Measurements from ENCODE around the gene CACNA1D.

The CACNA1D gene

DNA sequence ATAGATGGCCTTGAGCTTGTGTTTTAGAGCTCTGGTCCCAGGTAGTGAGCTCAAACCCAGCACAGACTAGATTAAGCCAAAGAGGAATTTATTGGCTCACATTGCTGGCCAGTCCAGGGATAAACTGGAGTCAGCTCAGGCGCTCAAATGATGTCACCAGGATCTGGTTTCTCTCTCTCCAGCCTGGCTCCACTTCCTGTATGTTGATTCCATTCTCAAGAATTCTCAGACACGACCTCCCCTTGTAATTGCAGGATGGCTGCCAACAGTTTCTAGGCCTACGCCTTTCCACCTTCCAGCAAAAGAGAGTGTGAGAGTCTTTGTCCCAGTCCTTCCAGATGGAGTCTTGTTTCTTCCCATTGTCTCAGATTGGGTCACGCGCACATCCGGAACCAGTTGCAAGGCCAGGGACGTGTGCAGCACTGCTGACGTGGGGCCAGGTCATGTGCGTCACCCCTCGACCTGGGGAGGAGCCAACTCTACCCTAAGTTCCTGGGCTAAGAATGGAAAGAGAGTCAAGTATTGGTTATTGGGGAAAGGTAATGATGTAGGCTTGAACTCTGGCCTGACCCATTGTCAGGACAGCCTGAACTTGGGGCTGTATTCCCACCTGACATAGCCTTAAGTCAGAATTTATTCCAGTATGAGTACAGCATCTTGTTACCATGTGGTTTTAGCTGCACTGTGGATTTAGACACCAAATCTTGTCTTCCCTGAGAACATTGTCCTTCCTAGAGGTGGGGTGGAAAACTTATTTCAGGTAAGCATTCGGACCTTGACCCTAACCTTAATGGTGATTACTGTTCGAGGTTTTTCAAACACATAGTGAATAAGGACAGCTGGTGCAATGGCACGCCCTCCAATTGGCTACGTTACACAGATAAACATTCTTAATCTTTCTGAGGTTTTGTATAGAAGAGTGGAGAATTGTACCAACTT lies 31.6 kb downstream of the CACNA1D start:
- WGBS, 2 experiments = 93 to 94% methylated on average over 14 of the region's 14 CpGs
- no peaks in the 10 kb centered on the region for H3K4me1 ChIP-seq (ENCODE audit: control insufficient read depth, insufficient read depth, low read length)
- no peak overlapping the region for H3K4me3 ChIP-seq (ENCODE audit: insufficient read depth, low read depth, low read length)
- no peaks in the 10 kb centered on the region for H3K9me3 ChIP-seq (ENCODE audit: control insufficient read depth, low read length)
- no peaks in the 10 kb centered on the region for H3K36me3 ChIP-seq (ENCODE audit: control insufficient read depth, insufficient read depth, low read length)
- H3K27me3 ChIP-seq (ENCODE audit: control insufficient read depth, insufficient read depth, low read length, poor library complexity, severe bottlenecking) = no peaks in the 10 kb centered on the region
- no peak overlapping the region for H3K27ac ChIP-seq (ENCODE audit: insufficient read depth, low read depth, low read length, poor library complexity, severe bottlenecking)

DNA sequence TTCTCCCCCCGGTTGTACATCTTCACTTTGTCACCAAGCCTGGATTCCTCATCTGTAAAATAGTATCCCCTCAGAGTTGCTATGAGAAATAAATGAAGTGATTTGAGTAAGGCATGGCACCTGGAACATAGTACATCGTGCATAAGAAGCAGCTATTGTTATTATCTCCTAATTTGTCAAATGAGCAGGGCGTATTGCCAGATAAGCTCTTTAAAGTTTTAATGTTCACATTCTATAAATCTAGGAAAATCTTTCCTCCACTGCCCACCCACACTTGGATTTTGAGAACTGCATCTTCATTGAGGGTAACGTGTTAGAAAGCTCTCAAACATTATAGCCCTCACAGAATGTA lies 32.3 kb downstream of the CACNA1D start:
- Histone ChIP-seq H3K27me3 (ENCODE audit: control insufficient read depth, insufficient read depth, low read length, poor library complexity, severe bottlenecking) (no peaks in the 10 kb centered on the region), H3K36me3 (ENCODE audit: control insufficient read depth, insufficient read depth, low read length) (no peaks in the 10 kb centered on the region), H3K4me3 (ENCODE audit: insufficient read depth, low read depth, low read length) (no peak overlapping the region), H3K4me1 (ENCODE audit: control insufficient read depth, insufficient read depth, low read length) (no peaks in the 10 kb centered on the region), H3K9me3 (ENCODE audit: control insufficient read depth, low read length) (no peaks in the 10 kb centered on the region), H3K27ac (ENCODE audit: insufficient read depth, low read depth, low read length, poor library complexity, severe bottlenecking) (no peak overlapping the region)
- 97 to 98% methylated on average over 3 to 4 of the region's 4 CpGs for WGBS, 2 experiments

DNA sequence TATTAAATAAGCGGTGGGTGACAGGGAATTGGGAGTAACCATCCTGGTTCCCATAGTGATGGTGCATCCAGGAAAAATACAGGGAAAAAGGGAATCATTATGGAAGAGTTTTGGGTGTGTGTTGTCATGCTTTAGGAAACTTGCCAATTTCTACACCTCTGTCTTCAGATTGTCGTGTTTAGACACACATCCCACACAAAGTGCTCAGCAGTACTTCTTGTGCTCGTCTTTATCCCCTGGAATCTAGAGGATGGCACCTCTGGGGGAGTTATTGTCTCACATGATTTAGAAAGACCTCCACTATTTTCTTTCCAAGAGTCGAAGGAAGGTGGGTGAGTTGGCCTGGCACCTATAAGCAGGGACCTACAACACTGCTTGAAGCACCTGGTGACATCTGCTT lies 35.8 kb downstream of the CACNA1D start:
- H3K4me1 ChIP-seq (ENCODE audit: control insufficient read depth, insufficient read depth, low read length) = no peaks in the 10 kb centered on the region
- H3K9me3 ChIP-seq (ENCODE audit: control insufficient read depth, low read length) = no peaks in the 10 kb centered on the region
- H3K36me3 ChIP-seq (ENCODE audit: control insufficient read depth, insufficient read depth, low read length) = no peaks in the 10 kb centered on the region
- no peak overlapping the region for H3K4me3 ChIP-seq (ENCODE audit: insufficient read depth, low read depth, low read length)
- WGBS, 2 experiments = 87 to 93% methylated on average over 3 to 4 of the region's 4 CpGs
- H3K27me3 ChIP-seq (ENCODE audit: control insufficient read depth, insufficient read depth, low read length, poor library complexity, severe bottlenecking) = no peaks in the 10 kb centered on the region
- no peak overlapping the region for H3K27ac ChIP-seq (ENCODE audit: insufficient read depth, low read depth, low read length, poor library complexity, severe bottlenecking)

DNA sequence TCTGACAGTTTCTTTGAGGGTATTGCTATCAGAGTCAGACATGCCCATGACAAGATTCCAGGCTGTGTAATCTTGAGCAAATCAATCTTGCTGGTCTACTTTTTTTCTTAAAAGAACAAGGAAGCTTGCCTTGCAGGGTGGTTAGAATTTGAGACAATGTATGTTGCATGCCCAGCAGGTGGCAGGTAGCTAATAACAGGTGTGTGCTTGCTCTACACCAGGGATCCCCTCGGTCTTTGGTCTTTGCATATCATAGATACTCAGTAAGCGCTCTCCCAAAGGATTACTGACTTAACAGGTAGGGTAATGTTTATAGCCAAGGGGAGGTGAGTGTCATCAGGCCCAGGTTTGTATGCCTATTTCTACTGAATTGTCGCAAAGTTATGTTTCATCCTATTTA lies 37.3 kb downstream of the CACNA1D start:
- no peak overlapping the region for H3K4me3 ChIP-seq (ENCODE audit: insufficient read depth, low read depth, low read length)
- H3K4me1 ChIP-seq (ENCODE audit: control insufficient read depth, insufficient read depth, low read length) = no peaks in the 10 kb centered on the region
- H3K36me3 ChIP-seq (ENCODE audit: control insufficient read depth, insufficient read depth, low read length) = no peaks in the 10 kb centered on the region
- no peaks in the 10 kb centered on the region for H3K27me3 ChIP-seq (ENCODE audit: control insufficient read depth, insufficient read depth, low read length, poor library complexity, severe bottlenecking)
- H3K9me3 ChIP-seq (ENCODE audit: control insufficient read depth, low read length) = no peaks in the 10 kb centered on the region
- 72 to 74% methylated on average over 3 of the region's 3 CpGs for WGBS, 2 experiments
- no peak overlapping the region for H3K27ac ChIP-seq (ENCODE audit: insufficient read depth, low read depth, low read length, poor library complexity, severe bottlenecking)

DNA sequence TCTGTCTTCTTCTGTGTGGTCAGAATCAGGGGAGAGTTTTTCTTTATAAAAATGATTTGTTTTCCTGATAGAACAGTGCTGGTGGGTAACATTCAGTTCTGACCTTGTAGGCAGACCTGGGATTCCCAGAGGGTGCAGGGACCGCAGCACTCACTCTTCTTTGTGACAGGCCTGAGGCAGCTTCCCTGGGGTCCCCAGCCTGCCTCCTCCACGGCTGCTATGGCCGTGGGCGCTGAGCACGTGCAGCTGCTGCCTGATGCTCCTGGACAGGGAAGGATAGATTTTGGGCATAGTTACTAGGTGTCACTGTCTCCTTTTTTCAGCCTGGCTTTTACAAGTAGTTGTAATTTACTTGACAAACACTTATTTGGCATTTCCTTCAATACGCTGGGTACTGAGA lies 39.1 kb downstream of the CACNA1D start:
- Histone ChIP-seq H3K4me3 (ENCODE audit: insufficient read depth, low read depth, low read length) (no peak overlapping the region), H3K27me3 (ENCODE audit: control insufficient read depth, insufficient read depth, low read length, poor library complexity, severe bottlenecking) (no peaks in the 10 kb centered on the region), H3K4me1 (ENCODE audit: control insufficient read depth, insufficient read depth, low read length) (no peaks in the 10 kb centered on the region), H3K36me3 (ENCODE audit: control insufficient read depth, insufficient read depth, low read length) (no peaks in the 10 kb centered on the region), H3K9me3 (ENCODE audit: control insufficient read depth, low read length) (no peaks in the 10 kb centered on the region), H3K27ac (ENCODE audit: insufficient read depth, low read depth, low read length, poor library complexity, severe bottlenecking) (no peak overlapping the region)
- 67 to 73% methylated on average over 6 of the region's 6 CpGs for WGBS, 2 experiments

DNA sequence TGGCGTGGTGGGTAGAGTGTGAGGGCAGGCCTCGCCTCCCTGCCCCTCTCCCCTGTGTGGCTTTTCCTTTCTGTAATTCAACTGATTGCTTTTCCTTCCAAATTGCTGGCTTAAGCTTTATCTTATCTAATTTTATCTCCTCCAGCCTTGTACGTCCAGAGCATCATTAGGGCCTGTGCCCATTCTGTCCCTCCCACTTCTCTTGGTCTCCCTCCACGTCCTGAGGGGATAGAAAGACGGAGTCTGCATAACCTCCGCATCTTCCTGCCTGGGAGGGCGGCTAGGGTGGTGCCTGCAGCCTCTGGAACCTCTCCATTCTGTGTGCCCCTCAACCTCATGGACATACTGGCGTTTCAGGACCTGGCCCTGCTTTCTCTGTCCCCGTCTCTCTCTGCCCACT lies 39.8 kb downstream of the CACNA1D start:
- Histone ChIP-seq H3K27me3 (ENCODE audit: control insufficient read depth, insufficient read depth, low read length, poor library complexity, severe bottlenecking) (no peaks in the 10 kb centered on the region), H3K27ac (ENCODE audit: insufficient read depth, low read depth, low read length, poor library complexity, severe bottlenecking) (no peak overlapping the region), H3K4me3 (ENCODE audit: insufficient read depth, low read depth, low read length) (no peak overlapping the region), H3K4me1 (ENCODE audit: control insufficient read depth, insufficient read depth, low read length) (no peaks in the 10 kb centered on the region), H3K9me3 (ENCODE audit: control insufficient read depth, low read length) (no peaks in the 10 kb centered on the region), H3K36me3 (ENCODE audit: control insufficient read depth, insufficient read depth, low read length) (no peaks in the 10 kb centered on the region)
- 91 to 93% methylated on average over 9 of the region's 9 CpGs for WGBS, 2 experiments

DNA sequence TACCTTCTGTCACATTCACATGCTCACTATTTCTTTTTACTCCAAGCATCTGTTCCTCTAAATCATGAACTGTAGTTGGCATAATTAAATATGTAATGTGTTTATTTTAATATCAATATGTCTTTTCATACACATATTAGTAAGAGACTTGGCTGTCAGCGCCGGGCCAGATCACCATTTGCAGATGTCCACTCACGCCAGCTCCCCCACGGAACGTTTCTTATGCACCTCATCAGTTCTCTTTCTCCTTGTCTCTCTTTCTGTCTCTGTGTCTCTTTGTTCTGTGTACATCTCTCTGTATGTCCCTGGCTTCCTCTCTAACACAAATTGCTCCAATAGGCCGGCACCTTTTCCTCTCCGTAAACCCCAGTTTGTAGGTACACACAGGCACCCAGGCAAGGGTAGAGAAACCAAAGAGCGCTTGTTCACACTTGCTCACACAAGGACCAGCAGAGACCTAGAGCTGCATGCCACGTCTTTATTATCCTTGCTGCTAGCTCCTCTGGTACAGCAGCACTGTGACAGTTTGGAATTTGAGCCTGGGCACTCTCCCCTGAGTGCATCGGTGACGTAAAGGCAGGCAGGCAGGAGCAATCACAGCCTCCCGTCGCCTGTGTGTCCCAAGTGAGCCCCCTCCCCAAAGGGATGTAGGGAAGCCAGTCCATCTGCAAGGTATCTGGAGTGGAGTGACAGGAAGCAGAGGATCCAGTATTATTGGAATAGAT lies 40.4 kb downstream of the CACNA1D start:
- H3K27ac ChIP-seq (ENCODE audit: insufficient read depth, low read depth, low read length, poor library complexity, severe bottlenecking) = no peak overlapping the region

DNA sequence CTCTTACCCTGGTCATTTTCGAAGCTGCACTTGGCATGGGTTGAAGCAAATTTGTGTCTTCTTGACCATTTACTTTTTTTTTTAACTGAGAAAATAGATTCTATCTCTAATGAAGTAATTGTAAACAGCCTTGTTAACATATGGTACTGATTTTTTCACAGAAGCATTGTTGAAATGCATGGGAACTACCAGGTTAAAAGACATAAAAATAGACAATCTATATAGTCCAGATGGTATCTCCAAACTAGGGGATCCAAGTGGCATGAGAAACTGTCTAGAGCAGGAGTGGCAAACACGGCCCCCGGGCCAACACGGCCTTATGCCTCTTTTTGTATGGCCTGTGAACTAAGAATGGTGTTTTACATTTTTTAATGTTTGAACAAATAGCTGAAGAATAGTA lies 41.9 kb downstream of the CACNA1D start:
- Histone ChIP-seq H3K4me1 (ENCODE audit: control insufficient read depth, insufficient read depth, low read length) (no peaks in the 10 kb centered on the region), H3K27ac (ENCODE audit: insufficient read depth, low read depth, low read length, poor library complexity, severe bottlenecking) (no peak overlapping the region), H3K36me3 (ENCODE audit: control insufficient read depth, insufficient read depth, low read length) (no peaks in the 10 kb centered on the region), H3K27me3 (ENCODE audit: control insufficient read depth, insufficient read depth, low read length, poor library complexity, severe bottlenecking) (no peaks in the 10 kb centered on the region), H3K4me3 (ENCODE audit: insufficient read depth, low read depth, low read length) (no peak overlapping the region), H3K9me3 (ENCODE audit: control insufficient read depth, low read length) (no peaks in the 10 kb centered on the region)
- 97 to 98% methylated on average over 4 of the region's 4 CpGs for WGBS, 2 experiments

More for the DNA sequence above, 40.4 kb downstream of the CACNA1D start:
- Histone ChIP-seq H3K27me3 (ENCODE audit: control insufficient read depth, insufficient read depth, low read length, poor library complexity, severe bottlenecking) (no peaks in the 10 kb centered on the region), H3K36me3 (ENCODE audit: control insufficient read depth, insufficient read depth, low read length) (no peaks in the 10 kb centered on the region), H3K4me3 (ENCODE audit: insufficient read depth, low read depth, low read length) (no peak overlapping the region), H3K9me3 (ENCODE audit: control insufficient read depth, low read length) (no peaks in the 10 kb centered on the region), H3K4me1 (ENCODE audit: control insufficient read depth, insufficient read depth, low read length) (no peaks in the 10 kb centered on the region)
- 81 to 82% methylated on average over 13 of the region's 13 CpGs for WGBS, 2 experiments

DNA sequence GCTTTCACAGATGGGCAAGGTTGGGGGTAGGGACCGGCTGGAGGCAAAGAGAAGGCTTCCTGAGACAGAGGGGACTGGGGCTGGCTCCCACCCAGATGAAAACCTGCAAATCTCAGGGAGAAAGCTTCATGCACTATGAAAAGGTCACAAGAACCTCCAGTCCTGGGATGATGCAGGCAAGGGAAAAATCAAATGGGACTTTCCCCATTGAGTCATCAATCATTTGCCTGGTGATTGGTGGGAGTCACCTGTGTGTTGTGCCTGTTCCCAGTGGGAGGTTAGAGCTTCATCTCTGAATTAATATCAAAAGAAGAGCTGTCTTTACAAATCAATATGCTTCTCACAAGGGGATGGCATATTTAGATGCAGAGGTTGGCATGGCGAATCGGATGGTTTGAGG lies 49.9 kb downstream of the CACNA1D start:
- Histone ChIP-seq H3K27ac (ENCODE audit: insufficient read depth, low read depth, low read length, poor library complexity, severe bottlenecking) (no peak overlapping the region), H3K4me3 (ENCODE audit: insufficient read depth, low read depth, low read length) (no peak overlapping the region), H3K9me3 (ENCODE audit: control insufficient read depth, low read length) (no peaks in the 10 kb centered on the region), H3K27me3 (ENCODE audit: control insufficient read depth, insufficient read depth, low read length, poor library complexity, severe bottlenecking) (no peaks in the 10 kb centered on the region), H3K4me1 (ENCODE audit: control insufficient read depth, insufficient read depth, low read length) (peaks cover 15% of the 10 kb centered on the region), H3K36me3 (ENCODE audit: control insufficient read depth, insufficient read depth, low read length) (no peaks in the 10 kb centered on the region)
- 93 to 94% methylated on average over 3 of the region's 3 CpGs for WGBS, 2 experiments

DNA sequence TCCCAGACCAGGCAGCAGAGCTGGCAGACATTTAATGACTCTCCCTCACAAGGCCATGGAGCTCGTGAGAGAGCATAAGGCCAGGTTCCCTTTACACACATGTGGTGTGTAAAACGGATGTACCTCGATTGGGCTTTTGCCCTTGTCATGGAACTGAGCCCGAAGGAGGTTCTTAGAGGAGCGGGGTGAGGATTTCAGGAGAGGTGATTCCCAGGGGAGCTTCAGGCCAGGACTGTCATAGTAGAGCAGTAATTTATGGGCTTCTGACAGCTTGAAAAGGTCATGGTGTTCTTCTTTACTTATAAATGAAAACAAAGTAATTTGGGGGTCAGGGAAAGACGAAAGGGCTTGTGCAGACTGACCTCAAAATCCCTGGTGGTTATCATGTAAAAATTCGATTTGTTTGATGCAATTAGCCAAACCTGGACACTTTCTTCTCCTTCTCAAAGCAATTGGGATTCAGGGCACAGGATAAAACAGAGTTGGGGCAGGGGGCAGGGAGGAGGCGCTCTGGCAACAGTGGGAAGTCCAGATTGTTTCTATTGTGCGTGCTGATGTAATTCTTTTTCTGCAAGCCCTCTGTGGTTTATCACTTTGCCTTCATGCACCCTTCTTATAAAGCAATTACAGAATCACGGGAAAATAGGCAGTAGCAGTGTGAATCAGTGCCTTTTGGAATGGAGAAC lies 51.0 kb downstream of the CACNA1D start:
- H3K27me3 ChIP-seq (ENCODE audit: control insufficient read depth, insufficient read depth, low read length, poor library complexity, severe bottlenecking) = no peaks in the 10 kb centered on the region
- H3K4me3 ChIP-seq (ENCODE audit: insufficient read depth, low read depth, low read length) = no peak overlapping the region
- no peaks in the 10 kb centered on the region for H3K9me3 ChIP-seq (ENCODE audit: control insufficient read depth, low read length)
- H3K36me3 ChIP-seq (ENCODE audit: control insufficient read depth, insufficient read depth, low read length) = no peaks in the 10 kb centered on the region
- no peak overlapping the region for H3K27ac ChIP-seq (ENCODE audit: insufficient read depth, low read depth, low read length, poor library complexity, severe bottlenecking)
- H3K4me1 ChIP-seq (ENCODE audit: control insufficient read depth, insufficient read depth, low read length) = peaks cover 15% of the 10 kb centered on the region
- WGBS, 2 experiments = 80 to 84% methylated on average over 10 of the region's 10 CpGs
